Heart right ventricle (tissue), 16 donors: Measurements from ENCODE around the gene SLC39A9. TPM values are rescaled to one million over a fixed set of nuclear protein-coding genes. Genes with fewer than 3 reads are reported as not detected.

Experiments used
- ATAC-seq, 8 donors: fragments of 200-7000 bp; cut with Tn5 transposase; one replicate each; pipeline ENCODE4 v1.9.1; 2020; ENCODE audit warnings: mild to moderate bottlenecking in 8 of 8, moderate library complexity in 8 of 8, moderate number of reproducible peaks in 1 of 8
- DNase-seq, 2 donors: peaks; one replicate each; pipeline ENCODE4 v3.0.0-alpha.2; 2020
- H3K27ac ChIP-seq, 10 donors: fragments of 200-600 bp; sonication (generic) in 2 of 10; one replicate each; pipeline versions ENCODE4 v1.5.0 to v1.8.0; 2020 to 2022; ENCODE audit warnings: mild to moderate bottlenecking in 3 of 10
- H3K27me3 ChIP-seq, 7 donors: fragments of 200-600 bp; one replicate each; pipeline ENCODE4 v1.8.0; 2021 to 2022; ENCODE audit warnings: mild to moderate bottlenecking in 2 of 7
- H3K36me3 ChIP-seq, 9 donors: fragments of 200-600 bp; sonication (generic) in 1 of 9; one replicate each; pipeline versions ENCODE4 v1.5.0 to v1.8.0; 2020 to 2022; ENCODE audit warnings: mild to moderate bottlenecking in 2 of 9
- H3K4me1 ChIP-seq, 9 donors: fragments of 200-600 bp; sonication (generic) in 1 of 9; one replicate each; pipeline versions ENCODE4 v1.5.0 to v1.8.0; 2020 to 2022; ENCODE audit warnings: mild to moderate bottlenecking in 4 of 9
- H3K4me3 ChIP-seq, 10 donors: fragments of 200-600 bp; sonication (generic) in 2 of 10; one replicate each; pipeline versions ENCODE4 v1.5.0 to v1.8.0; 2020 to 2022; ENCODE audit warnings: mild to moderate bottlenecking in 7 of 10, moderate library complexity in 2 of 10
- H3K9me3 ChIP-seq, 11 donors: fragments of 200-600 bp in 10 of 11; sonication (generic) in 2 of 11; one replicate each; pipeline versions ENCODE4 v1.5.0 to v1.8.0; 2013 to 2022; ENCODE audit warnings: mild to moderate bottlenecking in 2 of 11, control low read depth in 1 of 11, moderate library complexity in 1 of 11
- CTCF ChIP-seq, 9 donors: fragments of 200-600 bp; sonication (generic) in 2 of 9; IDR thresholded peaks; one replicate each; pipeline versions ENCODE4 v1.5.0 to v1.8.0; 2021 to 2022; ENCODE audit warnings: antibody characterized with exemption in 9 of 9, mild to moderate bottlenecking in 5 of 9, moderate library complexity in 1 of 9
- WGBS, 2 donors: extraction: QIAGEN DNeasy Blood & Tissue Kit; methylation state at CpG; one replicate each; pipeline ENCODE4 v1.1.7; 2013; ENCODE audit warnings: inconsistent platforms in 1 of 2; 5-methylcytosine and 5-hydroxymethylcytosine counted together
- intact Hi-C, 10 donors: fragments of 100-400 bp; cut with DNase I; formaldehyde crosslinking; loops; one replicate each; pipeline versions ENCODE4 v1.11.1 to v1.14.2; 2022
- polyA plus RNA-seq, 2 donors: library from polyadenylated mRNA; stranded (reverse); fragments of 200-250 nt; gene quantifications; one replicate each; pipeline ENCODE4 v1.2.3, GENCODE V29; 2013
- total RNA-seq, 10 donors: library from RNA; stranded (reverse); fragmentation: NEBNext Ultra II Directional in 3 of 10; extraction: Animal tissue kit (Norgen Biotek cat#: 25700) in 3 of 10; gene quantifications; one replicate each; pipeline versions ENCODE4 v1.2.1 to v1.2.4, GENCODE V29; 2021 to 2023
- donor health status: Arrhythmogenic right ventricular cardiomyopathy.
- donor health status: ischemic (EF 13 %, LVEDD 7.1; RV severe dilation, severe dysfunction).
- donor health status: healthy with polysubstance abuse.
- donor health status: DM: no; HTN: yes; CAD: no.
- donor health status: DM: no; HTN: no; CAD: no.
- donor health status: ischemic (EF 25% LVEDD 6.9; RV normal size, moderate dysfunction).
- donor health status: ischemic (EF 25% LVEDD 5.7; RV mildly dilated, moderate dysfunction).
- donor health status: healthy.
- donor health status: DM: yes; HTN: yes; CAD: no.
- donor health status: Ischemic cardiomyopathy.
- donor health status: ischemic (EF 35%, LVEDD 5.7; RV mildly dilated, moderate dysfunction).
- donor health status: nonischemic (EF 11% LVEDD 7.7; RV severe dilation, severe dysfunction).
- donor health status: DM: yes; HTN: yes; CAD: no.
- donor health status: PGD.
- donor health status: ischemic (EF 29% LVEDD 5.4; RV normal size, mild dysfunction).
- donor health status: nonischemic (EF 23%, LVEDD 6.1; RV moderate dilation, normal function).

Gene SLC39A9
- total and polyA plus RNA-seq, 12 donors = 11.1 to 28.3 (median 21.4) TPM

DNA sequence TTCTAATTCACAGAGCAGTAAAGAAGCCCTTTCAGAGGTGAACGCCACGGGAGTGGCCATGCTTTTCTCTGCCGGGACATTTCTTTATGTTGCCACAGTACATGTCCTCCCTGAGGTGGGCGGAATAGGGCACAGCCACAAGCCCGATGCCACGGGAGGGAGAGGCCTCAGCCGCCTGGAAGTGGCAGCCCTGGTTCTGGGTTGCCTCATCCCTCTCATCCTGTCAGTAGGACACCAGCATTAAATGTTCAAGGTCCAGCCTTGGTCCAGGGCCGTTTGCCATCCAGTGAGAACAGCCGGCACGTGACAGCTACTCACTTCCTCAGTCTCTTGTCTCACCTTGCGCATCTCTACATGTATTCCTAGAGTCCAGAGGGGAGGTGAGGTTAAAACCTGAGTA lies 59.9 kb downstream of the SLC39A9 start:
- Histone ChIP-seq H3K4me1 (peaks cover 0 to 4% (median 0%) of the 10 kb centered on the region in 9 donors), H3K36me3 (peaks cover 0 to 84% (median 26%) of the 10 kb centered on the region in 9 donors), H3K4me3 (no peak overlapping the region), H3K27me3 (no peaks in the 10 kb centered on the region), H3K27ac (no peak overlapping the region), H3K9me3 (no peaks in the 10 kb centered on the region)
- intact Hi-C loops = loop anchor here in 3 of 10 donors (5.0 to 10.0 kb wide), 2 partner anchors 216 to 324 kb away; no protein-coding TSS in a partner anchor
- WGBS, 2 donors = 88 to 90% methylated on average over 11 of the region's 11 CpGs
- DNase-seq = no peak
- ATAC-seq = no peak
- no peak for TF ChIP-seq CTCF (IDR thresholded peaks at IDR 0.05)

- 50 to 60% methylated on average over 1 of the region's 1 CpG for WGBS, 2 donors
- Histone ChIP-seq H3K27ac (no peak overlapping the region), H3K27me3 (no peaks in the 10 kb centered on the region), H3K9me3 (no peaks in the 10 kb centered on the region), H3K4me1 (peaks cover 0 to 4% (median 0%) of the 10 kb centered on the region in 9 donors), H3K4me3 (no peak overlapping the region), H3K36me3 (peaks cover 0 to 78% (median 26%) of the 10 kb centered on the region in 9 donors)
- intact Hi-C loops = loop anchor here in 3 of 10 donors (5.0 to 10.0 kb wide), 2 partner anchors 217 to 324 kb away; no protein-coding TSS in a partner anchor
- no peak for DNase-seq
- no peak for TF ChIP-seq CTCF (IDR thresholded peaks at IDR 0.05)
- no peak for ATAC-seq
Observed at GRCh38 chr14:69459122-69459521, 60.6 kb downstream of the SLC39A9 start.

DNA sequence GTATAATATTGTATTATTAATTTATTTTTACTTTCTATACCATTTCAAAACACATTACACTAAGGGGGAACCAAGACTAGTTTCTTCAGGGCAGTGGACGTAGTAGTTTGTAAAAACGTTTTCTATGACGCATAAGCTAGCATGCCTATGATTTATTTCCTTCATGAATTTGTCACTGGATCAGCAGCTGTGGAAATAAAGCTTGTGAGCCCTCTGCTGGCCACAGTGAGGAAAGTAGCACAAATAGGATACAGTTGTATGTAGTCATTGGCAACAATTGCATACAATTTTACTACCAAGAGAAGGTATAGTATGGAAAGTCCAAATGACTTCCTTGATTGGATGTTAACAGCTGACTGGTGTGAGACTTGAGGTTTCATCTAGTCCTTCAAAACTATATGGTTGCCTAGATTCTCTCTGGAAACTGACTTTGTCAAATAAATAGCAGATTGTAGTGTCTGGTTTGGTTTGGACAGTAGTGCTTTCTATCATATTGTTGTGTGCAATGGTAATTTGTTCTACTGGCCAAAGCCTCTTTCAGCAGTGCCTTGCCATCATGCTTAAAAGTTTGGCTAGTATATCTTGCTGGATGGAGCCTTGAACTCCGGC lies 61.7 kb downstream of the SLC39A9 start:
- TF ChIP-seq CTCF (IDR thresholded peaks at IDR 0.05) = peak in 8 of 9 donors; percentile 63 to 83 (median 79)
- 26 to 29% methylated on average over 4 of the region's 4 CpGs for WGBS, 2 donors
- intact Hi-C loops = loop anchor here in 9 of 10 donors (1.0 to 10.0 kb wide), 7 partner anchors 203 to 335 kb away; no protein-coding TSS in a partner anchor

DNA sequence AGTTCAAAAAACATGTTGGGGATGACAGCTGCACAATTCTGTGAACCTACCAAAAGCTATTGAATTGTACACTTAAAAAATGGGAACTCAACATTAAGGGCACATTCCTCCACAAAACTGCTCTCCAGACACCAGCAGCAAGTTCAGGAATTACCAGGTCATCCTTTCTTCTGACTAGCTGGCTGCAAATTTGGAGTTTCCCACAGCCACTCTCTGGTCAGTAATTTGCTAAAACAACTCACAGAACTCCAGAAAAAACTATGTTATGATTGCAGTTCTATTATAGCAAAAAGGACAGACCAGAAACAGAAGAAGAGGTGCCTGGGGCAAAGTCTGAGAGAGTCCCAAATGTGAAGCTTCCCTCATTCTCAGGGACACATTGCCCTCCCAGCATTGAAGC lies 65.9 kb downstream of the SLC39A9 start:
- Histone ChIP-seq H3K4me3 (no peak overlapping the region), H3K27ac (peak overlapping the region in 1 of 10 donors; percentile 34), H3K9me3 (no peaks in the 10 kb centered on the region), H3K36me3 (peaks cover 0 to 25% (median 0%) of the 10 kb centered on the region in 9 donors), H3K4me1 (peaks cover 0 to 8% (median 0%) of the 10 kb centered on the region in 9 donors), H3K27me3 (no peaks in the 10 kb centered on the region)
- TF ChIP-seq CTCF (IDR thresholded peaks at IDR 0.05) = no peak
- DNase-seq (no peak), ATAC-seq (no peak)
- intact Hi-C loops = loop anchor here in 7 of 10 donors (5.0 to 10.0 kb wide), 5 partner anchors 207 to 340 kb away; no protein-coding TSS in a partner anchor

More for the DNA sequence above, 61.7 kb downstream of the SLC39A9 start:
- no peaks in the 10 kb centered on the region for H3K27me3 ChIP-seq
- no peak overlapping the region for H3K4me3 ChIP-seq
- no peak overlapping the region for H3K27ac ChIP-seq
- DNase-seq (peak in 1 of 2 donors; percentile 72), ATAC-seq (peak; percentile 73 to 92 (median 85))
- peaks cover 0 to 8% (median 0%) of the 10 kb centered on the region in 9 donors for H3K4me1 ChIP-seq
- H3K9me3 ChIP-seq = no peaks in the 10 kb centered on the region
- H3K36me3 ChIP-seq = peaks cover 0 to 67% (median 20%) of the 10 kb centered on the region in 9 donors
